ENCODE results near the gene APOL2. TPM values are rescaled to one million over a fixed set of nuclear protein-coding genes. Genes with fewer than 3 reads are reported as not detected.

APOL2 gene
- total and polyA plus RNA-seq, 10 of the 15 experiments (the other 5 are each of a cell fraction or from before 2014, with no cell fraction given), result 4.4 to 39.9 (median 25.0) TPM

- TF ChIP-seq, protein P1, sequence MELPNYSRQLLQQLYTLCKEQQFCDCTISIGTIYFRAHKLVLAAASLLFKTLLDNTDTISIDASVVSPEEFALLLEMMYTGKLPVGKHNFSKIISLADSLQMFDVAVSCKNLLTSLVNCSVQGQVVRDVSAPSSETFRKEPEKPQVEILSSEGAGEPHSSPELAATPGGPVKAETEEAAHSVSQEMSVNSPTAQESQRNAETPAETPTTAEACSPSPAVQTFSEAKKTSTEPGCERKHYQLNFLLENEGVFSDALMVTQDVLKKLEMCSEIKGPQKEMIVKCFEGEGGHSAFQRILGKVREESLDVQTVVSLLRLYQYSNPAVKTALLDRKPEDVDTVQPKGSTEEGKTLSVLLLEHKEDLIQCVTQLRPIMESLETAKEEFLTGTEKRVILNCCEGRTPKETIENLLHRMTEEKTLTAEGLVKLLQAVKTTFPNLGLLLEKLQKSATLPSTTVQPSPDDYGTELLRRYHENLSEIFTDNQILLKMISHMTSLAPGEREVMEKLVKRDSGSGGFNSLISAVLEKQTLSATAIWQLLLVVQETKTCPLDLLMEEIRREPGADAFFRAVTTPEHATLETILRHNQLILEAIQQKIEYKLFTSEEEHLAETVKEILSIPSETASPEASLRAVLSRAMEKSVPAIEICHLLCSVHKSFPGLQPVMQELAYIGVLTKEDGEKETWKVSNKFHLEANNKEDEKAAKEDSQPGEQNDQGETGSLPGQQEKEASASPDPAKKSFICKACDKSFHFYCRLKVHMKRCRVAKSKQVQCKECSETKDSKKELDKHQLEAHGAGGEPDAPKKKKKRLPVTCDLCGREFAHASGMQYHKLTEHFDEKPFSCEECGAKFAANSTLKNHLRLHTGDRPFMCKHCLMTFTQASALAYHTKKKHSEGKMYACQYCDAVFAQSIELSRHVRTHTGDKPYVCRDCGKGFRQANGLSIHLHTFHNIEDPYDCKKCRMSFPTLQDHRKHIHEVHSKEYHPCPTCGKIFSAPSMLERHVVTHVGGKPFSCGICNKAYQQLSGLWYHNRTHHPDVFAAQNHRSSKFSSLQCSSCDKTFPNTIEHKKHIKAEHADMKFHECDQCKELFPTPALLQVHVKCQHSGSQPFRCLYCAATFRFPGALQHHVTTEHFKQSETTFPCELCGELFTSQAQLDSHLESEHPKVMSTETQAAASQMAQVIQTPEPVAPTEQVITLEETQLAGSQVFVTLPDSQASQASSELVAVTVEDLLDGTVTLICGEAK (IDR thresholded peaks at IDR 0.05; ENCODE audit: borderline replicate concordance), result no peak
- TF ChIP-seq ASH2L (IDR thresholded peaks at IDR 0.05; ENCODE audit: borderline replicate concordance, low read depth) (no peak), SMARCA5 (IDR thresholded peaks at IDR 0.05) (no peak), SREBF2 (IDR thresholded peaks at IDR 0.05; ENCODE audit: low read length) (no peak), NRF1 (conservative IDR thresholded peaks at IDR 0.05; ENCODE audit: low read depth, low read length) (no peak), CHD4 (IDR thresholded peaks at IDR 0.05) (no peak), USF2 (IDR thresholded peaks at IDR 0.05; ENCODE audit: borderline replicate concordance, low read depth, low read length) (no peak)
- TF ChIP-seq, protein P2, sequence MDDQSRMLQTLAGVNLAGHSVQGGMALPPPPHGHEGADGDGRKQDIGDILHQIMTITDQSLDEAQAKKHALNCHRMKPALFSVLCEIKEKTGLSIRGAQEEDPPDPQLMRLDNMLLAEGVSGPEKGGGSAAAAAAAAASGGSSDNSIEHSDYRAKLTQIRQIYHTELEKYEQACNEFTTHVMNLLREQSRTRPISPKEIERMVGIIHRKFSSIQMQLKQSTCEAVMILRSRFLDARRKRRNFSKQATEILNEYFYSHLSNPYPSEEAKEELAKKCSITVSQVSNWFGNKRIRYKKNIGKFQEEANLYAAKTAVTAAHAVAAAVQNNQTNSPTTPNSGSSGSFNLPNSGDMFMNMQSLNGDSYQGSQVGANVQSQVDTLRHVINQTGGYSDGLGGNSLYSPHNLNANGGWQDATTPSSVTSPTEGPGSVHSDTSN (IDR thresholded peaks at IDR 0.05; ENCODE audit: insufficient replicate concordance, low read depth, low read length), result no peak
Observed at GRCh38 chr22:36182056-36182455, 57.3 kb downstream of the APOL2 start (continued).
